ENCODE results near the gene HARBI1. TPM values are rescaled to one million over a fixed set of nuclear protein-coding genes. Genes with fewer than 3 reads are reported as not detected.
A peak's percentile ranks its signal among the peaks of the same experiment; 100 is the strongest.

HARBI1 gene
- total RNA-seq, 6 experiments from 2014 or later = 3.8 to 5.2 (median 4.7) TPM

DNA sequence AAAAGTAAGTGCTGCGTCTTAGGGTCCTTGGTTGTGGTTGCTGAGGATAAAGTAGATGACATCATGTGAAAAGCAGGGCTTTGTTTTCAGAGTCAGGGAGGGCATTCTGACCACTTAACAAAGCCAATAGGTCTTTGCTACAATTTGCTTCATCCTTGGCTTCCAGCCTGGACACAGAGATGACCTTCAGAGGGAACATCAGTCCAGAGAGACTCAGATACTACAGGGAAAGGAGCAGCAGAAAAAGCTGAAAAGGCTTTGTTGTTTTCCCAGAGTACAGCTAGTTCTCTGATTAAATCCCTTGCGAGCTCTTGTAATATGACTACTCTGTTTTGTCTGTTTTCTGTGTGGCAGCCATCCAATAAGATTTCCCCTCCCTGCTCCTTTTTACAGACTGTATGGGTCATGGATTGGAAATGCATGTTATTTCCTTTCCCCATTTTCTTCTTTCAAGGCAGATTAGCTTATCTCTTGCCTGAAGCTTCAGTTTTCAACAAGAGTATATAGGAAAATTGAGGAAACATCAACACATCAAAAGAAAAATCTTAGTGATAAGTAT lies 32.2 kb upstream of the HARBI1 start:
- Mint-ChIP-seq H3K4me1 (ENCODE audit: low read depth) (peaks cover 30% of the 10 kb centered on the region), H3K4me3 (peak overlapping the region; percentile 76), H3K27me3 (ENCODE audit: insufficient read depth) (no peaks in the 10 kb centered on the region), H3K9me3 (no peaks in the 10 kb centered on the region), H3K27ac (peak overlapping the region; percentile 95), H3K36me3 (ENCODE audit: low read depth) (peaks cover 9% of the 10 kb centered on the region)
- TF ChIP-seq, protein P1, sequence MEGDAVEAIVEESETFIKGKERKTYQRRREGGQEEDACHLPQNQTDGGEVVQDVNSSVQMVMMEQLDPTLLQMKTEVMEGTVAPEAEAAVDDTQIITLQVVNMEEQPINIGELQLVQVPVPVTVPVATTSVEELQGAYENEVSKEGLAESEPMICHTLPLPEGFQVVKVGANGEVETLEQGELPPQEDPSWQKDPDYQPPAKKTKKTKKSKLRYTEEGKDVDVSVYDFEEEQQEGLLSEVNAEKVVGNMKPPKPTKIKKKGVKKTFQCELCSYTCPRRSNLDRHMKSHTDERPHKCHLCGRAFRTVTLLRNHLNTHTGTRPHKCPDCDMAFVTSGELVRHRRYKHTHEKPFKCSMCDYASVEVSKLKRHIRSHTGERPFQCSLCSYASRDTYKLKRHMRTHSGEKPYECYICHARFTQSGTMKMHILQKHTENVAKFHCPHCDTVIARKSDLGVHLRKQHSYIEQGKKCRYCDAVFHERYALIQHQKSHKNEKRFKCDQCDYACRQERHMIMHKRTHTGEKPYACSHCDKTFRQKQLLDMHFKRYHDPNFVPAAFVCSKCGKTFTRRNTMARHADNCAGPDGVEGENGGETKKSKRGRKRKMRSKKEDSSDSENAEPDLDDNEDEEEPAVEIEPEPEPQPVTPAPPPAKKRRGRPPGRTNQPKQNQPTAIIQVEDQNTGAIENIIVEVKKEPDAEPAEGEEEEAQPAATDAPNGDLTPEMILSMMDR (IDR thresholded peaks at IDR 0.05) = no peak
- DNase-seq = peak; percentile 96

DNA sequence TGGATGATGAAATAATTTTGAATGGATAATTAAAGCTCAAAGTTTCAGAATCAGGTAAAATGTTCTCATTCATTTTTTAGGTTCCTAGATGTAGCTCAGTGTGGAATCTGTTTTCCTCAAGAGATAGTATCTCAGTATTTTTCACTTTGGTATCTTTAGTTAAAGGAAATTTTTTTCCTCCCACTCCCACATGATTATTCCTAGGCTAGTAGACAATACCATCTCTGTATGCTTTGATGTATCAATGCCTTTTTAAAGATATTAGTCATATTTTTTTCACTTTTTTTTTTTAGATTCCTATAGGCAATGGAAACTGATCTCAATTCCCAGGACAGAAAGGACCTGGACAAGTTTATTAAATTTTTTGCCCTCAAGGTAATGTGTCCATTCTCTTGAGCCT lies 27.0 kb upstream of the HARBI1 start:
- no peak for DNase-seq
- H3K27me3 Mint-ChIP-seq (ENCODE audit: insufficient read depth) = no peaks in the 10 kb centered on the region; the same call in 1 of the 2 replicates
- no peak overlapping the region for H3K4me3 Mint-ChIP-seq
- peaks cover 14% of the 10 kb centered on the region for H3K4me1 Mint-ChIP-seq (ENCODE audit: low read depth)
- no peaks in the 10 kb centered on the region for H3K9me3 Mint-ChIP-seq
- H3K27ac Mint-ChIP-seq = no peak overlapping the region
- TF ChIP-seq, protein P1 (IDR thresholded peaks at IDR 0.05) = no peak
- H3K36me3 Mint-ChIP-seq (ENCODE audit: low read depth) = peaks cover 24% of the 10 kb centered on the region

DNA sequence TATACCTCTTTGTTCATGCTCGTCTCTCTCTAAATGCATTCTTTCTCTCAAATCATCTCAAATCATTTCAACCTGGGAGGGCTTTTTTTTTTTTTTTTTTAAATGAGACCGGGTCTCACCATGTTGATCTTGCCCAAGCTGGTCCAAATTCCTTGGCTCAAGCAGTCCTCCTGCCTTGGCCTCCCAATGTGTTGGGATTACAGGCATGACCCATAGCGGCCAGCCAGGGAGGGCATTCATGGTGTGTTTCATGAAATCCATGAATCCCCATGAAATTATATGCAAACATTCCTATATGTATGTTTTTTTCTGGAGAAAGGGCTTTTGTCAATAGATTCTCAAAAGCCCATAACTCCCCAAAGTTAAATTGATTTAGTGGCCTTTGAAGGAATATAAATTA lies 26.5 kb upstream of the HARBI1 start:
- TF ChIP-seq, protein P1 (IDR thresholded peaks at IDR 0.05) = no peak
- peaks cover 1% of the 10 kb centered on the region for H3K27me3 Mint-ChIP-seq (ENCODE audit: insufficient read depth)
- peaks cover 10% of the 10 kb centered on the region for H3K4me1 Mint-ChIP-seq (ENCODE audit: low read depth)
- no peak overlapping the region for H3K27ac Mint-ChIP-seq
- no peak for DNase-seq
- peaks cover 26% of the 10 kb centered on the region for H3K36me3 Mint-ChIP-seq (ENCODE audit: low read depth)
- H3K4me3 Mint-ChIP-seq = no peak overlapping the region
- H3K9me3 Mint-ChIP-seq = no peaks in the 10 kb centered on the region

DNA sequence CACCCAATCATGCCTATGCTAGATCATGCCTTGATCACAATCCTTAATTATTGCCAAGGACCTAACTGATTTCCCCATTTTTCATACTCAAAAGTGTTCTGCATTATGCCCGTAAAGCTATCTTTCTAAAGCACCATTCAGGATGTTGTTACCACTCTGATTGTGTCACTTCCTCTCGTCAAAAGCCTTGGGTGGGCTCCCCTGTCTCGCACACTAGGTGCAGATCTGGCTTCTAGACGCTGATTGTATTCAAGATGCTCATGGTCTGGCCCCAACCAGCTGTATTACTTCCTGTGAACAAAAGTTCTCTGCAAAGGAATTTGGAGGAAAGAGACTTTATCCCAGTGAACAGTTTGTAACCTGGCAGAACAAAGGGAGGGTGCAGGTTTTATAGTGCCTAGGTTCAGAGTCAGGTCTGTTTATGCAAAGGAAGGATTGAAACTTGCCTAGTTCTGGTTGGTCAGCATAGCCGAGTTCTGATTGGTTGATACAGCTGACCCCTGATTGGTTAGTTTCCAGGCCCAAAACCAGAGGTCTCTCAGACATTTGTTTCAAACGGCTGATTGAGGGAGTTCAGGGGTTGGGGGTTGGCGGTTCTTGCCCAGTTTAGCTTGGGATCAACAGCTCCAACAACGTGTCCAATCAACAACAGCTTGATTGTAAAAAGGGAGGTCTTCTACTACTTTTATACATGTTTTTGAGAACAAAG lies 25.8 kb upstream of the HARBI1 start:
- H3K27ac Mint-ChIP-seq = no peak overlapping the region
- H3K9me3 Mint-ChIP-seq = no peaks in the 10 kb centered on the region
- peaks cover 2% of the 10 kb centered on the region; the same call in 1 of the 2 replicates for H3K4me1 Mint-ChIP-seq (ENCODE audit: low read depth)
- H3K36me3 Mint-ChIP-seq (ENCODE audit: low read depth) = peaks cover 30% of the 10 kb centered on the region
- DNase-seq = no peak
- H3K4me3 Mint-ChIP-seq = no peak overlapping the region
- TF ChIP-seq, protein P1 (IDR thresholded peaks at IDR 0.05) = no peak
- peaks cover 1% of the 10 kb centered on the region for H3K27me3 Mint-ChIP-seq (ENCODE audit: insufficient read depth)

DNA sequence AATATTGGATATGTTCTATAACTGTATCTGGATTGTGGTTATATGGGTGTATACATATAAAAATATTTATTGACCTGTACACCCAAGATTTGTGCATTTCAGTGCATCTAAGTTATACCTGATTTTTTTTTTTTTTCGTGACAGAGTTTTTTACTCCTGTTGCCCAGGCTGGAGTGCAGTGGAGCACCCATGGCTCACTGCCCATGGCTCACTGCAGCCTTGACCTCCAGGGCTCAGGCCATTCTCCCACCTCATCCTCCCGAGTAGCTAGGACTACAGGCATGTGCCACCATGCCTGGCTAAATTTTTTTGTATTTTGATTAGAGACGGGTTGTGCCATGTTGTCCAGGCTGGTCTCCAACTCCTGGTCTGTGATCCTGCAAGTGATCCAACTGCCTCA lies 24.6 kb upstream of the HARBI1 start:
- Mint-ChIP-seq H3K9me3 (no peaks in the 10 kb centered on the region), H3K27me3 (ENCODE audit: insufficient read depth) (peaks cover 1% of the 10 kb centered on the region), H3K4me1 (ENCODE audit: low read depth) (no peaks in the 10 kb centered on the region), H3K27ac (no peak overlapping the region; the same call in 1 of the 2 replicates), H3K4me3 (no peak overlapping the region), H3K36me3 (ENCODE audit: low read depth) (peaks cover 30% of the 10 kb centered on the region)
- DNase-seq = no peak
- TF ChIP-seq, protein P1 (IDR thresholded peaks at IDR 0.05) = no peak
